ENCODE results near the gene SKA1. TPM values are rescaled to one million over a fixed set of nuclear protein-coding genes. Genes with fewer than 3 reads are reported as not detected.

The SKA1 gene
- total and polyA plus RNA-seq, 2 donors from 2014 or later: 0.31 TPM; not detected in 1

DNA sequence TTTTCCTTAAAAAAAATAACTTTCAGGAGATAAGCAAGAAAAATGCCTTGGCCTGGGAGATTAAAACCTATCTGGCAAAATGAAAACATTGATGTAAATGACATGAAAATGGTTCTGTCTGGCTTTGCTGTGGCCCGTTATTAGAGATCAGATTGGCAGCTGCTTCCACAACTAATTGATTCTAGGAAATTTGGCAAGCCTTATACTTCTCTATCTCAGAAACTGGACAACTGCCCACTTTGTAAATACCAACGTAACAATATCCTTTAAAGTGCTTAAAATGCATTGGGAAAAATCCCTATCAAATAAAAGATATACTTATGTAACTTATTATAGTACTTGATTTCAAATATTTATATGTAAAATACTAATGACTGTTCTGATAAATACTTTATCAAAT is 14.2 kb upstream of the SKA1 start:
- no peak overlapping the region for H3K4me3 ChIP-seq (ENCODE audit: low read length in 3 of 3)
- H3K27me3 ChIP-seq (ENCODE audit: control insufficient read depth, insufficient read depth, low read length): no peaks in the 10 kb centered on the region
- FAIRE-seq (no peak), DNase-seq (no peak)
- no peak overlapping the region for H3K27ac ChIP-seq (ENCODE audit: low read depth in 2 of 2, low read length in 2 of 2)
- TF ChIP-seq, protein P1, sequence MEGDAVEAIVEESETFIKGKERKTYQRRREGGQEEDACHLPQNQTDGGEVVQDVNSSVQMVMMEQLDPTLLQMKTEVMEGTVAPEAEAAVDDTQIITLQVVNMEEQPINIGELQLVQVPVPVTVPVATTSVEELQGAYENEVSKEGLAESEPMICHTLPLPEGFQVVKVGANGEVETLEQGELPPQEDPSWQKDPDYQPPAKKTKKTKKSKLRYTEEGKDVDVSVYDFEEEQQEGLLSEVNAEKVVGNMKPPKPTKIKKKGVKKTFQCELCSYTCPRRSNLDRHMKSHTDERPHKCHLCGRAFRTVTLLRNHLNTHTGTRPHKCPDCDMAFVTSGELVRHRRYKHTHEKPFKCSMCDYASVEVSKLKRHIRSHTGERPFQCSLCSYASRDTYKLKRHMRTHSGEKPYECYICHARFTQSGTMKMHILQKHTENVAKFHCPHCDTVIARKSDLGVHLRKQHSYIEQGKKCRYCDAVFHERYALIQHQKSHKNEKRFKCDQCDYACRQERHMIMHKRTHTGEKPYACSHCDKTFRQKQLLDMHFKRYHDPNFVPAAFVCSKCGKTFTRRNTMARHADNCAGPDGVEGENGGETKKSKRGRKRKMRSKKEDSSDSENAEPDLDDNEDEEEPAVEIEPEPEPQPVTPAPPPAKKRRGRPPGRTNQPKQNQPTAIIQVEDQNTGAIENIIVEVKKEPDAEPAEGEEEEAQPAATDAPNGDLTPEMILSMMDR (IDR thresholded peaks at IDR 0.05; ENCODE audit: borderline replicate concordance, extremely low read depth, insufficient read depth): no peak
- H3K36me3 ChIP-seq (ENCODE audit: control insufficient read depth in 2 of 3, insufficient read depth in 3 of 3, low read length in 3 of 3): no peaks in the 10 kb centered on the region
- H3K4me1 ChIP-seq (ENCODE audit: control insufficient read depth in 2 of 3, insufficient read depth in 2 of 3, low read depth in 1 of 3, low read length in 3 of 3): no peaks in the 10 kb centered on the region
- no peak overlapping the region for H3K9ac ChIP-seq (ENCODE audit: low read length in 3 of 3)
- intact Hi-C loops (cut with DNase I): no loop called here
- H3K9me3 ChIP-seq (ENCODE audit: control insufficient read depth in 2 of 3, insufficient read depth in 1 of 3, low read length in 3 of 3): no peaks in the 10 kb centered on the region

DNA sequence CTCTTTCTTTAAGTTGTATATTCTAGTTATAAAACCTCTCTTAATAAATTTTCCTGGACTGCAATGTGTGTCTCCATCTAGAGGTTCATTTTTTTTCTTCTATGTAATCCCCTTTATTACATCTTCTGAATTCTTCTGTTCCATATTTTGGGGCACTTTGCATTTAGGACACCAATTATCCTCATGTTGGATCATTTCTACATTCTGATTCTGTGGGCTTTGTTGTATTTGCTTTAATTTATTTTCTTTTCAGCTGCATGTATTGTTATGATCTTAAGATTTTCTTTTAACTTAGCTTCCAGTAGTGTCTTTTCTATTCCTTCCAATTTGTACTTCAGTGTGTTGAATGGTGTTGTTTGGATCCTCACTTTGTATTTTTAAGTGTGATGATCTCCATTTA is 5.2 kb upstream of the SKA1 start:
- no peak overlapping the region for H3K27ac ChIP-seq (ENCODE audit: low read depth in 2 of 2, low read length in 2 of 2)
- no peaks in the 10 kb centered on the region for H3K27me3 ChIP-seq (ENCODE audit: control insufficient read depth, insufficient read depth, low read length)
- H3K4me3 ChIP-seq (ENCODE audit: low read length in 3 of 3): no peak overlapping the region
- no peak for FAIRE-seq
- TF ChIP-seq, protein P1 (IDR thresholded peaks at IDR 0.05; ENCODE audit: borderline replicate concordance, extremely low read depth, insufficient read depth): no peak
- H3K4me1 ChIP-seq (ENCODE audit: control insufficient read depth in 2 of 3, insufficient read depth in 2 of 3, low read depth in 1 of 3, low read length in 3 of 3): peaks cover 0 to 7% (median 0%) of the 10 kb centered on the region in 3 donors
- H3K9ac ChIP-seq (ENCODE audit: low read length in 3 of 3): no peak overlapping the region
- intact Hi-C loops (cut with DNase I): no loop called here
- no peak for DNase-seq
- no peaks in the 10 kb centered on the region for H3K9me3 ChIP-seq (ENCODE audit: control insufficient read depth in 2 of 3, insufficient read depth in 1 of 3, low read length in 3 of 3)
- H3K36me3 ChIP-seq (ENCODE audit: control insufficient read depth in 2 of 3, insufficient read depth in 3 of 3, low read length in 3 of 3): no peaks in the 10 kb centered on the region

DNA sequence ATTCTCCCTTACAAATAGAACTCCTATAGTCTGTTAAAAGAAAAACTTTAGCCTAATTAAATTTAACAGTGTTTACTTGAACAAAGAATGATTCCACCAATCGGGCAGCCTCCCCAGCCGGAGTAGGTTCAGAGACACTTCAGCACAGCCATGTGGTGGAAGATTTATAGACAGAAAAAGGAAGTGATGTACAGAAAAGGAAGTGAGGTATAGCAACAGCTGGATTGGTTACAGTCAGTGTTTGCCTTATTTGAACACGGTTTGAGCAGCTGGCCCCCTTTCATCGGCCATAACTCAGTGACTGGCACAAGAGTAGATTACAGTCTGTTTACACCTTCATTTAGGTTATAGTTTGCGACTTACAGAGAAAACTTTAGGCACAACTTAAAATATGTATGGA is 2.1 kb upstream of the SKA1 start:
- FAIRE-seq (no peak), DNase-seq (peak in 1 of 5 donors; percentile 2)
- Histone ChIP-seq H3K9me3 (ENCODE audit: control insufficient read depth in 2 of 3, insufficient read depth in 1 of 3, low read length in 3 of 3) (no peaks in the 10 kb centered on the region), H3K4me1 (ENCODE audit: control insufficient read depth in 2 of 3, insufficient read depth in 2 of 3, low read depth in 1 of 3, low read length in 3 of 3) (peaks cover 0 to 13% (median 0%) of the 10 kb centered on the region in 3 donors), H3K4me3 (ENCODE audit: low read length in 3 of 3) (no peak overlapping the region), H3K9ac (ENCODE audit: low read length in 3 of 3) (no peak overlapping the region), H3K27me3 (ENCODE audit: control insufficient read depth, insufficient read depth, low read length) (no peaks in the 10 kb centered on the region), H3K36me3 (ENCODE audit: control insufficient read depth in 2 of 3, insufficient read depth in 3 of 3, low read length in 3 of 3) (no peaks in the 10 kb centered on the region), H3K27ac (ENCODE audit: low read depth in 2 of 2, low read length in 2 of 2) (no peak overlapping the region)
- intact Hi-C loops (cut with DNase I): no loop called here
- TF ChIP-seq, protein P1 (IDR thresholded peaks at IDR 0.05; ENCODE audit: borderline replicate concordance, extremely low read depth, insufficient read depth): no peak

Measured in kidney (tissue), 14 donors.